CD4-positive, alpha-beta T cell (primary cell): ENCODE measurements around the gene ZNF783. TPM values are rescaled to one million over a fixed set of nuclear protein-coding genes. Genes with fewer than 3 reads are reported as not detected.

Experiments used
- ATAC-seq: fragments of 200-7000 bp; cut with Tn5 transposase; one replicate; pipeline ENCODE4 v1.10.0; 2022; ENCODE audit warnings: mild to moderate bottlenecking; ENCODE audit not compliant: poor library complexity
- CTCF ChIA-PET: fragments of 350-600 bp; sonication (Branson Sonifier 250); formaldehyde crosslinking; loops from one replicate; lab custom pipeline; 2021; ENCODE audit warnings: antibody characterized with exemption, inconsistent platforms; lab: Charles Lee
- POLR2A ChIA-PET: fragments of 350-600 bp; sonication (Branson Sonifier 250); formaldehyde crosslinking; loops from one replicate; lab custom pipeline; 2021; ENCODE audit warnings: antibody characterized with exemption, inconsistent platforms; lab: Charles Lee
- DNase-seq, 14 experiments: peaks; one replicate each; pipeline ENCODE4 v3.0.0-alpha.2; 2013 to 2020; ENCODE audit warnings: mixed read lengths in 2 of 14
- H3K27ac ChIP-seq, 2 donors: one replicate each; pipeline versions ENCODE4 v1.5.1 to v1.7.0; 2013; ENCODE audit warnings: low read length in 2 of 2, low read depth in 1 of 2, mild to moderate bottlenecking in 1 of 2
- H3K27me3 ChIP-seq, 2 experiments: 1 replicate in 1 of 2; 2 replicates in 1 of 2; pipeline versions ENCODE4 v1.6.1 to v1.7.0; 2013; ENCODE audit warnings: low read length in 2 of 2, control low read depth in 1 of 2, mild to moderate bottlenecking in 1 of 2, moderate library complexity in 1 of 2; ENCODE audit not compliant: insufficient read depth in 2 of 2, control insufficient read depth in 1 of 2
- H3K36me3 ChIP-seq: one replicate; pipeline ENCODE4 v1.6.1; 2013; ENCODE audit warnings: low read length, control low read depth; ENCODE audit not compliant: insufficient read depth
- H3K4me1 ChIP-seq: one replicate; pipeline ENCODE4 v1.6.1; 2013; ENCODE audit warnings: low read length, control low read depth; ENCODE audit not compliant: insufficient read depth
- H3K4me3 ChIP-seq: one replicate; pipeline ENCODE4 v1.5.1; 2013; ENCODE audit warnings: mild to moderate bottlenecking, low read length, moderate library complexity
- H3K9me3 ChIP-seq, 2 experiments: 1 replicate in 1 of 2; 2 replicates in 1 of 2; pipeline versions ENCODE4 v1.6.1 to v1.7.0; 2013; ENCODE audit warnings: low read length in 2 of 2, mild to moderate bottlenecking in 2 of 2, control low read depth in 1 of 2, moderate library complexity in 1 of 2; ENCODE audit not compliant: control insufficient read depth in 1 of 2, insufficient read depth in 1 of 2
- H3K27ac Mint-ChIP-seq: one replicate; pipeline ENCODE4 v1.8.0; 2020; ENCODE audit warnings: mixed read lengths
- H3K27me3 Mint-ChIP-seq: one replicate; pipeline ENCODE4 v1.8.0; 2021; ENCODE audit warnings: mixed read lengths
- H3K36me3 Mint-ChIP-seq: one replicate; pipeline ENCODE4 v1.8.0; 2021; ENCODE audit warnings: low read depth, mixed read lengths
- H3K4me1 Mint-ChIP-seq: one replicate; pipeline ENCODE4 v1.8.0; 2021; ENCODE audit warnings: low read depth, mixed read lengths
- H3K4me3 Mint-ChIP-seq: one replicate; pipeline ENCODE4 v1.8.0; 2020; ENCODE audit warnings: mild to moderate bottlenecking, mixed read lengths
- H3K9me3 Mint-ChIP-seq: one replicate; pipeline ENCODE4 v1.8.0; 2020; ENCODE audit warnings: mixed read lengths
- intact Hi-C, 2 experiments: fragments of 100-400 bp; cut with DNase I in 1 of 2; cut with micrococcal nuclease in 1 of 2; formaldehyde crosslinking; loops; one replicate each; pipeline versions ENCODE4 v1.15.1 to v1.9.0; 2023 to 2025; cut with DNase I, micrococcal nuclease
- total RNA-seq, 174 experiments: library from RNA in 2 of 174; stranded (reverse) in 2 of 174; gene quantifications; one replicate each; pipeline ENCODE4 v1.2.3 and lab custom pipeline; 2021 to 2026
- TF ChIP-seq, protein P1 (sequence below): fragments of 200-600 bp; IDR thresholded peaks from one replicate; pipeline ENCODE4 v1.8.0; 2022; ENCODE audit warnings: antibody characterized with exemption, mild to moderate bottlenecking

Gene ZNF783
- total RNA-seq, 2 experiments from 2014 or later, result 27.6 to 29.0 TPM

DNA sequence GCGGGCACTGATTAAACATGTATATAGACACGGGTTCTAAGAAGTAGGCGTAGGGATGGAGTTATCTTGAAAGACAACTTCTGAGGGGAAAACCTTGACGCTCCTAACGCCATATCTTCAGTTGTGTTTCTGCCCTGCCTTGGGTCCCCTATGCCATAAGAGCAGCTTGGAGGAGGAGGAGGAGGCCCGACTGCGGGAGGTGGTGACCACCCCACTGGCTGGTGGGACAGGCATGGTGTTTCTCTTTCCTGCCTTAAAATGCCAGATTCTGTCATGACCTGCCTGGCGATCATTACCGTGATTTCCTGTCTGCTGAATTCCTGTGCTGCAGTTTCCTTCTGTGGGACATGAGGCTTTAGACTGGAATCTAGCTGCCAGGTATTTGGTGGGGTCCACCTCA is 15.9 kb downstream of the ZNF783 start:
- ChIA-PET POLR2A (no interaction called here), CTCF (no interaction called here)
- Mint-ChIP-seq H3K9me3 (no peaks in the 10 kb centered on the region), H3K27ac (no peak overlapping the region), H3K4me1 (peaks cover 10% of the 10 kb centered on the region), H3K4me3 (no peak overlapping the region), H3K36me3 (peaks cover 67% of the 10 kb centered on the region), H3K27me3 (no peaks in the 10 kb centered on the region)
- H3K4me1 ChIP-seq, result no peaks in the 10 kb centered on the region
- intact Hi-C loops, result no loop called here
- H3K27ac ChIP-seq, result no peak overlapping the region
- TF ChIP-seq, protein P1, sequence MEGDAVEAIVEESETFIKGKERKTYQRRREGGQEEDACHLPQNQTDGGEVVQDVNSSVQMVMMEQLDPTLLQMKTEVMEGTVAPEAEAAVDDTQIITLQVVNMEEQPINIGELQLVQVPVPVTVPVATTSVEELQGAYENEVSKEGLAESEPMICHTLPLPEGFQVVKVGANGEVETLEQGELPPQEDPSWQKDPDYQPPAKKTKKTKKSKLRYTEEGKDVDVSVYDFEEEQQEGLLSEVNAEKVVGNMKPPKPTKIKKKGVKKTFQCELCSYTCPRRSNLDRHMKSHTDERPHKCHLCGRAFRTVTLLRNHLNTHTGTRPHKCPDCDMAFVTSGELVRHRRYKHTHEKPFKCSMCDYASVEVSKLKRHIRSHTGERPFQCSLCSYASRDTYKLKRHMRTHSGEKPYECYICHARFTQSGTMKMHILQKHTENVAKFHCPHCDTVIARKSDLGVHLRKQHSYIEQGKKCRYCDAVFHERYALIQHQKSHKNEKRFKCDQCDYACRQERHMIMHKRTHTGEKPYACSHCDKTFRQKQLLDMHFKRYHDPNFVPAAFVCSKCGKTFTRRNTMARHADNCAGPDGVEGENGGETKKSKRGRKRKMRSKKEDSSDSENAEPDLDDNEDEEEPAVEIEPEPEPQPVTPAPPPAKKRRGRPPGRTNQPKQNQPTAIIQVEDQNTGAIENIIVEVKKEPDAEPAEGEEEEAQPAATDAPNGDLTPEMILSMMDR, result no peak
- no peaks in the 10 kb centered on the region for H3K9me3 ChIP-seq
- H3K36me3 ChIP-seq, result peaks cover 47% of the 10 kb centered on the region
- DNase-seq (no peak), ATAC-seq (no peak)
- no peaks in the 10 kb centered on the region for H3K27me3 ChIP-seq
- H3K4me3 ChIP-seq, result no peak overlapping the region

DNA sequence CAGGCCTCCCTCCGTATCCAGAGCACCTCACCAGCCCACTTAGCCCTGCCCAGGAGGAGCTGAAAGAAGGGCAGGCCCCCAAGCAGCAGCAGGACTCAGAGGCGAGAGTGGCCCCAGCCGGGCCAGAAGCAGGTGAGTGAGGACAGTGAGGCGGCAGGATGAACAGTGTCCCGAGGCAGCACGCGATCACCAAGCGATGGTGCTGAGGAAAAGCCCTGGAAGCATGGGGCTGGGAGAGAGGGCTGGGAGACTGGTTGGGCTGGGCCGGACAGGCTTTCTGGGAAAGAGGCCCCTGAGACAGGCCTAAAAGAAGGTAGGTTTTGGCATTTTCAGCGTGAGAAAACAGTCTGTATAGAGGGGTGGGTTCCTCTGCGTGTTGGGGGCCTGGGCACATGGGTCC is 16.4 kb downstream of the ZNF783 start:
- Mint-ChIP-seq H3K4me1 (peaks cover 5% of the 10 kb centered on the region), H3K36me3 (peaks cover 61% of the 10 kb centered on the region), H3K27me3 (no peaks in the 10 kb centered on the region), H3K4me3 (no peak overlapping the region), H3K27ac (no peak overlapping the region), H3K9me3 (no peaks in the 10 kb centered on the region)
- Histone ChIP-seq H3K4me1 (peaks cover under 1% of the 10 kb centered on the region), H3K27ac (no peak overlapping the region), H3K27me3 (no peaks in the 10 kb centered on the region), H3K36me3 (peaks cover 47% of the 10 kb centered on the region), H3K9me3 (no peaks in the 10 kb centered on the region), H3K4me3 (no peak overlapping the region)
- ChIA-PET CTCF (no interaction called here), POLR2A (no interaction called here)
- TF ChIP-seq, protein P1, result no peak
- DNase-seq, result no peak
- no peak for ATAC-seq
- intact Hi-C loops, result no loop called here

DNA sequence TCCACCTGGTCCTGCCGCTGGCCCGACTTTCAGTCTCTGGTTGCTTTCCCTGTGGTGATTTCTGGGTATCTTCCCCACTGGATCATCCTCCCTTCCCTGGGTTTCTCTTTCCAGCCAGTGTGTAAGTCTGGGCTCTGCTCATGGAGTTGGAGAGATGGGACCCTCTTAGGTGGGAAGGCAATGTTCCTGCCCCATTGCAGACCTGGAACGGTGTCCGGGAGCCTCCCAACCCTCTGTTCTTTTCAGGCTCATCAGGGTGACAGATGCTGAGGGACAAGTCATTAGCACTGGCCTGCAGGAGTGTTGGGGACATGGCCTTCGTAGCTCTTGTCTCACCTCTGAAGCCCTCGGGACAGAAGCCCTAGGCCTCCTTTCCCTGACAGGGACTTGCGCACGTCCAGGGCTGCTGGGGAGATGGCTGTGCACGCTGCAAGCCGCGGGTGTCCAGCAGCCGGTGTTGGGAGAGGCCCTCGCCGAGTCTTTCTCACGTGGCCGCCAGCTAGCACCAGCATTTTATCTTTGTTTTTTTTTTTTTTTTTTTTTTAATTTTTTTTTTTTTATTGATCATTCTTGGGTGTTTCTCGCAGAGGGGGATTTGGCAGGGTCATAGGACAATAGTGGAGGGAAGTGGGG is 17.2 kb downstream of the ZNF783 start:
- Mint-ChIP-seq H3K27me3 (no peaks in the 10 kb centered on the region), H3K4me3 (no peak overlapping the region), H3K4me1 (peaks cover 12% of the 10 kb centered on the region), H3K9me3 (no peaks in the 10 kb centered on the region), H3K27ac (no peak overlapping the region), H3K36me3 (peaks cover 56% of the 10 kb centered on the region)
- POLR2A ChIA-PET, result no interaction called here
- H3K36me3 ChIP-seq, result peaks cover 47% of the 10 kb centered on the region
- CTCF ChIA-PET, result interaction anchor here (0.6 kb wide), 1 partner anchor 44 kb away, joined by 3 read pairs; no protein-coding TSS in a partner anchor
- peaks cover 9% of the 10 kb centered on the region for H3K4me1 ChIP-seq
- H3K27me3 ChIP-seq, result no peaks in the 10 kb centered on the region
- intact Hi-C loops, result no loop called here
- TF ChIP-seq, protein P1, result no peak
- H3K27ac ChIP-seq, result no peak overlapping the region
- ATAC-seq (no peak), DNase-seq (no peak)
- H3K9me3 ChIP-seq, result no peaks in the 10 kb centered on the region
- no peak overlapping the region for H3K4me3 ChIP-seq
